Measurements from ENCODE around the gene GFAP.
A peak's percentile ranks its signal among the peaks of the same experiment; 100 is the strongest.
"Not testable (repeated sequence)": the region's sequence is repeated elsewhere in the genome, so short reads cannot be mapped to it uniquely, and the experiment has no call there.

Gene GFAP

GRCh38 chr17:44915321-44915726 is at the start of gene GFAP:
GFAP (minus strand) TSS chr17:44915500; CDS start chr17:44915486, 14 bp downstream.
- DNase-seq (ENCODE audit: low spot score), result no peak

GRCh38 chr17:44961921-44962350 is 46.6 kb upstream of the GFAP start:
- no peak for DNase-seq (ENCODE audit: low spot score)

GRCh38 chr17:44960691-44961090 is 45.4 kb upstream of the GFAP start:
- DNase-seq (ENCODE audit: low spot score), result peak; percentile 73

GRCh38 chr17:44959821-44960531 is 44.7 kb upstream of the GFAP start:
- DNase-seq (ENCODE audit: low spot score), result no peak

GRCh38 chr17:44956998-44957981 is 42.0 kb upstream of the GFAP start:
- no peak for DNase-seq (ENCODE audit: low spot score)

GRCh38 chr17:44955674-44956425 is 40.5 kb upstream of the GFAP start:
- no peak for DNase-seq (ENCODE audit: low spot score)

- no peak for DNase-seq (ENCODE audit: low spot score)
These were observed 37.7 kb upstream of the GFAP start for GRCh38 chr17:44952946-44953475.

GRCh38 chr17:44948315-44948795 is 33.1 kb upstream of the GFAP start:
- no peak for DNase-seq (ENCODE audit: low spot score)

GRCh38 chr17:44947461-44948314 is 32.4 kb upstream of the GFAP start, which contains the start of gene KIF18B:
KIF18B (minus strand) TSS chr17:44947773; CDS start chr17:44936344, 11,429 bp downstream.
- DNase-seq (ENCODE audit: low spot score), result peak; percentile 96

- not testable (repeated sequence) for DNase-seq (ENCODE audit: low spot score)
These were observed 30.4 kb upstream of the GFAP start for GRCh38 chr17:44945652-44946051.

GRCh38 chr17:44942456-44942855 is 27.2 kb upstream of the GFAP start:
- no peak for DNase-seq (ENCODE audit: low spot score)

- peak; percentile 36 for DNase-seq (ENCODE audit: low spot score)
These were observed 26.5 kb upstream of the GFAP start for GRCh38 chr17:44941712-44942331.

- DNase-seq (ENCODE audit: low spot score), result no peak
These were observed 25.5 kb upstream of the GFAP start for GRCh38 chr17:44940768-44941167.

- peak; percentile 78 for DNase-seq (ENCODE audit: low spot score)
These were observed 25.0 kb upstream of the GFAP start for GRCh38 chr17:44940317-44940716.

GRCh38 chr17:44935116-44935515 is 19.8 kb upstream of the GFAP start:
- no peak for DNase-seq (ENCODE audit: low spot score)

- no peak for DNase-seq (ENCODE audit: low spot score)
These were observed 19.4 kb upstream of the GFAP start for GRCh38 chr17:44934745-44935105.

GRCh38 chr17:44933824-44934744 is 18.8 kb upstream of the GFAP start:
- DNase-seq (ENCODE audit: low spot score), result no peak

GRCh38 chr17:44932787-44933097 is 17.4 kb upstream of the GFAP start:
- no peak for DNase-seq (ENCODE audit: low spot score)

- DNase-seq (ENCODE audit: low spot score), result no peak
These were observed 16.9 kb upstream of the GFAP start for GRCh38 chr17:44932096-44932786.
